GM12874 (cell line): ENCODE results near the gene RFX2.

Experiments
- TF ChIP-seq, protein P1 (sequence below): IDR thresholded peaks from 2 replicates; pipeline ENCODE4 v1.5.1; 2011; ENCODE audit warnings: low read depth, mild to moderate bottlenecking, control low read depth, low read length, moderate library complexity; ENCODE audit not compliant: insufficient read depth

The RFX2 gene

DNA sequence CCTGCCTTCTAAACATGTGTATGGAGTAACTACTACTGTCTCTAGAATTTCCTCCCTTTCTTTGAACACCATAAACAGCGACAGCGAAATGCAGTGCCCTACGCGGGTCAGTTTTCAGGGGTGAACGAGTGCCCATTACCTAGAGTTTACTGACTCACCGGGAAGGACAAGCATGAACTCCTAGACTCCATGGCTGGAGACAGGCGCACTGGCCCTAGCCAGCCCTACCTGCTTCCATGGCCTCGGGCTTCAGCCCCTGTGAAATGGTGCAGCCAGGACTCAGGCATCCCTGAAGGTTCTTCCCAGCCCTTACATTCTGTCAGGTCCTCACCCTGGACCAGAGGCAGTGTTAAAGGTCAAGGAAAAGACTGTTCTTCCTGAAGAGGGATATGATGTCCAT lies 140.8 kb downstream of the RFX2 start:
- TF ChIP-seq, protein P1, sequence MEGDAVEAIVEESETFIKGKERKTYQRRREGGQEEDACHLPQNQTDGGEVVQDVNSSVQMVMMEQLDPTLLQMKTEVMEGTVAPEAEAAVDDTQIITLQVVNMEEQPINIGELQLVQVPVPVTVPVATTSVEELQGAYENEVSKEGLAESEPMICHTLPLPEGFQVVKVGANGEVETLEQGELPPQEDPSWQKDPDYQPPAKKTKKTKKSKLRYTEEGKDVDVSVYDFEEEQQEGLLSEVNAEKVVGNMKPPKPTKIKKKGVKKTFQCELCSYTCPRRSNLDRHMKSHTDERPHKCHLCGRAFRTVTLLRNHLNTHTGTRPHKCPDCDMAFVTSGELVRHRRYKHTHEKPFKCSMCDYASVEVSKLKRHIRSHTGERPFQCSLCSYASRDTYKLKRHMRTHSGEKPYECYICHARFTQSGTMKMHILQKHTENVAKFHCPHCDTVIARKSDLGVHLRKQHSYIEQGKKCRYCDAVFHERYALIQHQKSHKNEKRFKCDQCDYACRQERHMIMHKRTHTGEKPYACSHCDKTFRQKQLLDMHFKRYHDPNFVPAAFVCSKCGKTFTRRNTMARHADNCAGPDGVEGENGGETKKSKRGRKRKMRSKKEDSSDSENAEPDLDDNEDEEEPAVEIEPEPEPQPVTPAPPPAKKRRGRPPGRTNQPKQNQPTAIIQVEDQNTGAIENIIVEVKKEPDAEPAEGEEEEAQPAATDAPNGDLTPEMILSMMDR: no peak

DNA sequence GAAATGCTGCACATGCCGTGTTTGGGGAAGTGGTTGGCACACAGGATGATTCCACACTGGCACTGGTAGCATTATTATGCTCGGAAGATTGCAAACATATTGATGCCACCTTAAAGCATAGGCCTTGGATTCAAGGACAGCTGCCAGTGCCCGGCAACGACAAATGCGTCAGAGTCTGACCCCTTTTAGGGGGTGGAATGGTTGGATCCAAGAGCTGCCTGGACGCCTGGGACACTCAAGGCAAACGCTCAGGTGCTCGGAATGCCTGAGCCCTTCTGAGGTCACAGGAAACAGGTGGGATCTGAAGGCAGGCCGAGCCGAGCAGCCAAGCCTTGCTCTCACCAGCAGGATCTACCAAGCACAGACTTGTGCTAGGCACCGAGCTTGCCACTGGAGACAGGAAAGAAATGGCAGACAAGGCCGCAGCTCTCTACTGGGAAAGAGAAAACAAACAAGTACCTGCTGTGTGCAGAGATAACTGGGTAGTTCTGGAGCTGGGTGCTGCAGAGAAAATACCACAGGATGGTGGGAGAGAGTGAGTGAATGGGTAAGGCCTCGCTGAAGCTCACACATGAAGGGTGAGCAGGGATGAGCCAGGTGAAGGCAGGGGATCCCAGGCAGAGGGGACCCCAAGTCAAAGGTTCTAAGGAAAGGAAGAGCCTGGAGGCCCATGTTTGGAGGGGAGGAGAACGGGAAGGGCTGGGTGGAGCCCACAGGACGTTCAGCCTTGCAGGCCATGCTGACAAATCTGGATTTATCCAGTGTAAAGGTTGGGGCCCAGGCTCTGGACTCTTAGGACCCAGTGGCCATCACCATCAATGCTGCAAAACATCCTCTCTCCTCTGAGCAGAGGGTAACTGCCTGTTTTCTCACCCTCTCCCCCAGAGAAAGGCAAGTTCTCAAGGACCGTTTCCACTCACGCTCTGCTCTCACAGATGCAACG lies 141.6 kb downstream of the RFX2 start:
- TF ChIP-seq, protein P1: no peak

DNA sequence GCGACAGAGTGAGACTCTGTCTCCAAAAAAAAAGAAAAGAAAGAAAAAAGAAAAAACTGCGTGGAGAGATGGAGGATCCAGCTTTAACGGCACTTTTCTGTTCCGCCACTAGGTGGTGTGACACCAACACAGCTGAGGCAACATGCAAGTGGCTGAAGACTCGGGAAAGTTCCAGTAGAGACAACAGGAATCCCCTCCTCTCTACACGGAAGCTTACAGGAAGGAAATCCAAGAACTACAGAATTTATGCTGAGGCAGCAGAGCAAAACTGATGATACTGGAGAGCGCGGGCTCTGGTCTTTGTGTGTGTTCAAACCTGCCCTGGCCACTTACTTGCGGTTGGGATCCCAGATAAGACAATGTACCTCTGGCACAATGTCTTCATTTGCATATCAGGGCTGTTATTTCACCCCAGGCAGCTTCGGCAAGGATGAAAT lies 142.3 kb downstream of the RFX2 start:
- TF ChIP-seq, protein P1: peak; percentile 82

DNA sequence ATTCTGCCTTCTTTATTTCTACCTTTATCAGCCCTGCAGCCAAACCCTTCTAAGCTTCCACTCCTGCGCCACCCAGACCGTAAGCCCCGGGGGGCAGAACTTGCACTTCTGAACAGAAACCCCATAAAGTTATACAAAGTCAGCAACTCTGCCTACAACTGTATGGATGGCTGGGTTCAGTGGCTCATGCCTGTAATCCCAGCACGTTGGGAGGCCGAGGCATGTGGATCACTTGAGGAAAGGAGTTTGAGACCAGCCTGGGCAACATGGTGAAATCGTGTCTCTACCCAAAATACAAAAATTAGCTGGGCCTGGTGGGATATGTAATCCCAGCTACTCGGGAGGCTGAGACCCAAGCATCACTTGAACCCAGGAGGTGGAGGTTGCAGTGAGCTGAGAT lies 142.7 kb downstream of the RFX2 start:
- TF ChIP-seq, protein P1: no peak

DNA sequence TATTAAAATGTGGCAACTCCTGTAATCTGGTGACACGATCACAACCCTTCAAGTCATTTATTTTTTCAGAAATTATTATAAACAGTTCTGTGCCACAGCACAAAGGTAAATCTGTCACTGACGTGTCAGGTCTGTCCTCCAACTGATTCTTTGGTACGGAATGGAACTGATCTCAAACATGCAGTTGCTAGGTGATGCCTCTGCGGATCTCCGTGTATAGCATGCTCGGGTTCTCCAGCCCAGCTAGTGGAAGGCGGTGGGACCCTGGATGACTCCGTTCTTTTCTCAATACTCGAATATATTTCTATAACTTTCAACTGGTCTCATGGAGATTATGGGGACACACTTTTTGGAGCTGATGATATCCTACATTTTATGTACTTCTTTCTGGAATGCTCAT lies 143.4 kb downstream of the RFX2 start:
- TF ChIP-seq, protein P1: no peak

DNA sequence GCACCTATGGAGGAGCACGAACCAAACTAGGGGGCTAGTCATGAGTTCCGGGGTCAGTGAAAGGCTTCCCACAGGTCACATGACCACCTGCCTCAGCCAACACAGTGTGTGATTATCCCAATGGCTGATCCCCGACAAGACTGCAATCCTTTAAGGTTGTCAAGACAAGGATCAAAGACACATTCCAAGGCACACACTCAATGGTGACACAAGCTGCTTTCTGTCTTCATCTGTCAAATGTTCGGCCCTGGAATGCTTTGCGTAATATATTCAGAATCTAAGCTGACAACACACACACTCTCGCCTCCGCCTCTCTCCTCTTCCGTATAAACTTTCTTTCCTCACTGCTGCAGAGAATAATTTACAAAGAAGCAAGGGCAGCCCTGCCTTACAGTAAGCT lies 144.1 kb downstream of the RFX2 start:
- TF ChIP-seq, protein P1: no peak

DNA sequence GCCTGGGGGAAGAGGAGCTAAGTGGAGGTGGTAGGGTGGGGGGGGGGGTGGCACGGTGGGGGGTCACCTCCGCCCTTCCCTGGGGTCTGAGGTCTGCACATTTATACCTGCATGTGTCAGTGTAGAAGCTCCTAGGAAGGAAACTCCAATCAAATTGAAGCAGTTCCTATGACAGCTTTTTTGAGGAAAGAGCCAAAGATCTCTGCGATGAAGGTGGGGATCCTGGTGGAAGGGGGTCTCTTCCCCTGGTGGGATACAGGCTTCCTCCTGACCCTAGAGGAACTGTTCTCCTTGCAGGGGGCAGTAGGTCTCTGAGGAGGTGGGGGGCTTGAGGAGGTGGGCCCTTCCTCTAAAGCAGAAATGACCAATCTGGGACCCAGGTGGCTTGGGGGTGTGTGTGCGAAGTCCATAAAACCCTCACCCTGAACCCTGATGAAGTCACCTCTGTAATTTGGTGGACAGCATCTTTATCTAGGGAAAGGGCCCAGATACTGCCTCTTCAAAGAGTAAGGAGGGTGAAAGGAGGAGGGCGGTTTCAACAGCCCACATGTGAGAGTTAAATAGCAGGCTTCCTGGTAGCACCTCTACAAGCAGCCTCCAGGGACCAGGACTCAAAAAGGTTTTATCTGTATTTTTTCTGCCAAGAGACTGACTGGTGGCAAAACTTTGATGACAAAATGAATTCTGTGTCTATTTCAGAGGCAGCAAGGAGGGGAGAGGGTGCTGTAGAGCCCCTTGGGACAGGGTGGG lies 145.3 kb downstream of the RFX2 start:
- TF ChIP-seq, protein P1: no peak
